Gastrocnemius medialis (tissue), 4 donors: ENCODE data around the gene SNTG2.

ENCODE experiments used
- POLR2A ChIP-seq, 2 donors: fragments of 450-650 bp; IDR thresholded peaks; one replicate each; pipeline ENCODE4 v1.6.1; 2017; ENCODE audit warnings: antibody characterized with exemption in 2 of 2, mild to moderate bottlenecking in 2 of 2, moderate library complexity in 2 of 2
- TF ChIP-seq, protein P1 (sequence below), 5 experiments: fragments of 450-650 bp in 3 of 5; fragments of 200-600 bp in 2 of 5; sonication (generic) in 2 of 5; IDR thresholded peaks in 4 of 5; conservative IDR thresholded peaks in 1 of 5; 1 replicate in 4 of 5; 2 replicates in 1 of 5; pipeline ENCODE4 v1.5.1; 2016 to 2019; ENCODE audit warnings: antibody characterized with exemption in 5 of 5, mild to moderate bottlenecking in 3 of 5, moderate library complexity in 3 of 5

DNA sequence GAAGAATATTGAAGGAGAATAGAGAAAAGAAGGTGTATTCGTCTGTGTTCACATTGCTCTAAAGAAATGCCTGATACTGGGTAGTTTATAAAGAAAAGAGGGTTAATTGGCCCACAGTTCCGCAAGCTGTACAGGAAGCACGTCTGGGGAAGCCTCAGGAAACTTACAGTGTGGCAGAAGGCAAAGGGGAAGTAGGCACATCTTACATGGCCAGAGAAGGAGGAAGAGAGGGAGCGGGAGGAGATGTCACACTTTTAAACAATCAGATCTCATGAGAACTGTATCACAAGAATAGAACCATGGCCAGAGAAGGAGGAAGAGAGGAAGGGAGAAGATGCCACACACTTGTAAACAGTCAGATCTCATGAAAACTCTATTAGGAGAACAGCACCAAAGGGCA, 303.0 kb downstream of the SNTG2 start:
- TF ChIP-seq POLR2A (IDR thresholded peaks at IDR 0.05): no peak
- TF ChIP-seq, protein P1, sequence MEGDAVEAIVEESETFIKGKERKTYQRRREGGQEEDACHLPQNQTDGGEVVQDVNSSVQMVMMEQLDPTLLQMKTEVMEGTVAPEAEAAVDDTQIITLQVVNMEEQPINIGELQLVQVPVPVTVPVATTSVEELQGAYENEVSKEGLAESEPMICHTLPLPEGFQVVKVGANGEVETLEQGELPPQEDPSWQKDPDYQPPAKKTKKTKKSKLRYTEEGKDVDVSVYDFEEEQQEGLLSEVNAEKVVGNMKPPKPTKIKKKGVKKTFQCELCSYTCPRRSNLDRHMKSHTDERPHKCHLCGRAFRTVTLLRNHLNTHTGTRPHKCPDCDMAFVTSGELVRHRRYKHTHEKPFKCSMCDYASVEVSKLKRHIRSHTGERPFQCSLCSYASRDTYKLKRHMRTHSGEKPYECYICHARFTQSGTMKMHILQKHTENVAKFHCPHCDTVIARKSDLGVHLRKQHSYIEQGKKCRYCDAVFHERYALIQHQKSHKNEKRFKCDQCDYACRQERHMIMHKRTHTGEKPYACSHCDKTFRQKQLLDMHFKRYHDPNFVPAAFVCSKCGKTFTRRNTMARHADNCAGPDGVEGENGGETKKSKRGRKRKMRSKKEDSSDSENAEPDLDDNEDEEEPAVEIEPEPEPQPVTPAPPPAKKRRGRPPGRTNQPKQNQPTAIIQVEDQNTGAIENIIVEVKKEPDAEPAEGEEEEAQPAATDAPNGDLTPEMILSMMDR (IDR thresholded peaks at IDR 0.05 in 4 of 5, conservative IDR thresholded peaks at IDR 0.05 in 1 of 5): no peak
